Activated CD8-positive, alpha-beta T cell treated with anti-CD3 and anti-CD28 coated beads, Interleukin-2, amount 10 ng/mL, durations not matched to agents 7 days and 5 days (primary cell): ENCODE results near the gene SPATA25. TPM values are rescaled to one million over a fixed set of nuclear protein-coding genes. Genes with fewer than 3 reads are reported as not detected.
A peak's percentile ranks its signal among the peaks of the same experiment; 100 is the strongest.

Experiments used
- ATAC-seq: fragments of 150-1000 bp; cut with Tn5 transposase; one replicate; pipeline ENCODE4 v1.10.0; 2021; ENCODE audit warnings: moderate library complexity
- CTCF ChIA-PET: fragments of 350-600 bp; sonication (Branson Sonifier 250); formaldehyde crosslinking; loops from one replicate; lab custom pipeline; 2021; ENCODE audit warnings: antibody characterized with exemption; lab: Charles Lee
- POLR2A ChIA-PET: fragments of 350-600 bp; sonication (Branson Sonifier 250); formaldehyde crosslinking; loops from one replicate; lab custom pipeline; 2021; ENCODE audit warnings: antibody characterized with exemption; lab: Charles Lee
- DNase-seq: peaks from one replicate; pipeline ENCODE4 v3.0.0-alpha.2; 2020
- H3K27ac Mint-ChIP-seq: one replicate; pipeline ENCODE4 v1.8.0; 2021; ENCODE audit warnings: mild to moderate bottlenecking, mixed read lengths
- H3K27me3 Mint-ChIP-seq: one replicate; pipeline ENCODE4 v1.8.0; 2021; ENCODE audit warnings: low read depth, mixed read lengths
- H3K36me3 Mint-ChIP-seq: one replicate; pipeline ENCODE4 v1.8.0; 2021; ENCODE audit warnings: low read depth, mixed read lengths
- H3K4me1 Mint-ChIP-seq: one replicate; pipeline ENCODE4 v1.8.0; 2021; ENCODE audit warnings: low read depth, mixed read lengths
- H3K4me3 Mint-ChIP-seq: one replicate; pipeline ENCODE4 v1.8.0; 2021; ENCODE audit warnings: mild to moderate bottlenecking, mixed read lengths
- H3K9me3 Mint-ChIP-seq: one replicate; pipeline ENCODE4 v1.8.0; 2022; ENCODE audit warnings: mixed read lengths; ENCODE audit not compliant: insufficient read depth
- total RNA-seq, 2 experiments: library from RNA; stranded (reverse); gene quantifications; one replicate each; pipeline ENCODE4 v1.2.3, GENCODE V29; 2021

SPATA25 gene
- total RNA-seq, 2 experiments from 2014 or later, result 0.76 to 1.4 TPM

- ChIA-PET POLR2A (no interaction called here), CTCF (interaction anchor here (1.6 kb wide), 1 partner anchor 62 kb away, joined by 4 read pairs; no protein-coding TSS in a partner anchor)
- H3K36me3 Mint-ChIP-seq, result peaks cover 4% of the 10 kb centered on the region
- H3K27me3 Mint-ChIP-seq, result no peaks in the 10 kb centered on the region
- H3K27ac Mint-ChIP-seq, result no peak overlapping the region
- H3K4me1 Mint-ChIP-seq, result peaks cover 39% of the 10 kb centered on the region
- ATAC-seq, result no peak
- H3K4me3 Mint-ChIP-seq, result no peak overlapping the region
- DNase-seq, result no peak
- H3K9me3 Mint-ChIP-seq, result no peaks in the 10 kb centered on the region
Observed at GRCh38 chr20:45860560-45861220, 26.7 kb downstream of the SPATA25 start.

- ATAC-seq, result no peak
- peaks cover 7% of the 10 kb centered on the region for H3K36me3 Mint-ChIP-seq
Observed at GRCh38 chr20:45859916-45860315, 27.5 kb downstream of the SPATA25 start.

GRCh38 chr20:45857882-45858216, 29.6 kb downstream of the SPATA25 start:
- Mint-ChIP-seq H3K27ac (peak overlapping the region; percentile 100), H3K9me3 (no peaks in the 10 kb centered on the region), H3K4me3 (peak overlapping the region; percentile 98), H3K27me3 (no peaks in the 10 kb centered on the region), H3K4me1 (peaks cover 55% of the 10 kb centered on the region), H3K36me3 (peaks cover 24% of the 10 kb centered on the region)
- DNase-seq, result peak; percentile 69
- CTCF ChIA-PET, result interaction anchor here (0.7 to 1.9 kb wide), 4 partner anchors 9 to 112 kb away, joined by 3 to 6 read pairs (median 4); no protein-coding TSS in a partner anchor
- POLR2A ChIA-PET, result interaction anchor here (0.7 to 3.2 kb wide), 9 partner anchors 13 to 76 kb away, joined by 3 to 19 read pairs (median 5); partner anchors contain the start of genes CTSA, NEURL2, PCIF1 and SNX21
- peak; percentile 39 for ATAC-seq

More at GRCh38 chr20:45859916-45860315, 27.5 kb downstream of the SPATA25 start:
- no peak for DNase-seq
- Mint-ChIP-seq H3K27ac (no peak overlapping the region), H3K4me3 (no peak overlapping the region), H3K27me3 (no peaks in the 10 kb centered on the region), H3K9me3 (no peaks in the 10 kb centered on the region), H3K4me1 (peaks cover 45% of the 10 kb centered on the region)
- CTCF ChIA-PET, result no interaction called here
- POLR2A ChIA-PET, result no interaction called here

- CTCF ChIA-PET, result interaction anchor here (0.9 to 1.9 kb wide), 5 partner anchors 32 to 130 kb away, joined by 3 to 4 read pairs (median 4); no protein-coding TSS in a partner anchor
- POLR2A ChIA-PET, result interaction anchor here (0.7 to 3.2 kb wide), 15 partner anchors 9 to 231 kb away, joined by 3 to 19 read pairs (median 4); partner anchors contain the start of genes CTSA, NEURL2, PCIF1 and SNX21
Observed at GRCh38 chr20:45857114-45857881, 30.1 kb downstream of the SPATA25 start, which contains the start of the genes ACOT8 and ZSWIM3. Gene ACOT8 (minus strand): TSS chr20:45857392. CDS start chr20:45857315, 77 bp downstream. Gene ZSWIM3 (plus strand): TSS chr20:45857614. CDS start chr20:45857826, 212 bp downstream.

GRCh38 chr20:45853484-45853883, 33.9 kb downstream of the SPATA25 start:
- ATAC-seq (no peak), DNase-seq (no peak)
- H3K27ac Mint-ChIP-seq, result no peak overlapping the region
- no peaks in the 10 kb centered on the region for H3K9me3 Mint-ChIP-seq
- H3K27me3 Mint-ChIP-seq, result no peaks in the 10 kb centered on the region
- CTCF ChIA-PET, result interaction anchor here (1.3 kb wide), 1 partner anchor 20 kb away, joined by 4 read pairs; the partner anchor contains the start of gene SNX21
- peaks cover 38% of the 10 kb centered on the region for H3K4me1 Mint-ChIP-seq
- POLR2A ChIA-PET, result no interaction called here
- H3K4me3 Mint-ChIP-seq, result no peak overlapping the region
- H3K36me3 Mint-ChIP-seq, result peaks cover 47% of the 10 kb centered on the region

More at GRCh38 chr20:45857114-45857881, 30.1 kb downstream of the SPATA25 start, which contains the start of the genes ACOT8 and ZSWIM3:
- H3K4me3 Mint-ChIP-seq, result peak within 1 kb of the TSS; percentile 98
- ATAC-seq, result peak; percentile 98
- peak within 1 kb of the TSS; percentile 100 for H3K27ac Mint-ChIP-seq
- H3K4me1 Mint-ChIP-seq, result peaks cover 55% of the 10 kb centered on the region
- no peaks in the 10 kb centered on the region for H3K9me3 Mint-ChIP-seq
- no peaks in the 10 kb centered on the region for H3K27me3 Mint-ChIP-seq
- DNase-seq, result peak; percentile 99
- H3K36me3 Mint-ChIP-seq, result peaks cover 26% of the 10 kb centered on the region

GRCh38 chr20:45852326-45852725, 35.1 kb downstream of the SPATA25 start:
- POLR2A ChIA-PET, result interaction anchor here (1.2 kb wide), 1 partner anchor 82 kb away, joined by 3 read pairs; no protein-coding TSS in a partner anchor
- ATAC-seq (no peak), DNase-seq (no peak)
- Mint-ChIP-seq H3K27me3 (no peaks in the 10 kb centered on the region), H3K9me3 (no peaks in the 10 kb centered on the region), H3K4me1 (peaks cover 27% of the 10 kb centered on the region), H3K4me3 (no peak overlapping the region), H3K36me3 (peaks cover 47% of the 10 kb centered on the region), H3K27ac (no peak overlapping the region)
- CTCF ChIA-PET, result interaction anchor here (1.3 to 1.4 kb wide), 2 partner anchors 12 to 53 kb away, joined by 3 to 6 read pairs; no protein-coding TSS in a partner anchor

GRCh38 chr20:45851501-45851900, 35.9 kb downstream of the SPATA25 start:
- Mint-ChIP-seq H3K4me1 (peaks cover 24% of the 10 kb centered on the region), H3K36me3 (peaks cover 43% of the 10 kb centered on the region), H3K4me3 (no peak overlapping the region), H3K27me3 (no peaks in the 10 kb centered on the region), H3K27ac (no peak overlapping the region), H3K9me3 (no peaks in the 10 kb centered on the region)
- DNase-seq, result no peak
- ChIA-PET CTCF (interaction anchor here (1.0 to 1.2 kb wide), 2 partner anchors 28 to 118 kb away, joined by 3 read pairs; no protein-coding TSS in a partner anchor), POLR2A (interaction anchor here (0.6 kb wide), 1 partner anchor 14 kb away, joined by 4 read pairs; no protein-coding TSS in a partner anchor)
- ATAC-seq, result no peak

GRCh38 chr20:45850926-45851325, 36.5 kb downstream of the SPATA25 start:
- Mint-ChIP-seq H3K9me3 (no peaks in the 10 kb centered on the region), H3K27me3 (no peaks in the 10 kb centered on the region), H3K4me3 (no peak overlapping the region), H3K27ac (no peak overlapping the region), H3K4me1 (peaks cover 18% of the 10 kb centered on the region), H3K36me3 (peaks cover 43% of the 10 kb centered on the region)
- DNase-seq (no peak), ATAC-seq (no peak)
- ChIA-PET CTCF (interaction anchor here (1.0 to 1.2 kb wide), 2 partner anchors 27 to 119 kb away, joined by 3 read pairs; no protein-coding TSS in a partner anchor), POLR2A (no interaction called here)

GRCh38 chr20:45850238-45850637, 37.2 kb downstream of the SPATA25 start:
- CTCF ChIA-PET, result no interaction called here
- Mint-ChIP-seq H3K36me3 (peaks cover 46% of the 10 kb centered on the region), H3K4me3 (no peak overlapping the region), H3K27me3 (no peaks in the 10 kb centered on the region), H3K4me1 (peaks cover 13% of the 10 kb centered on the region), H3K27ac (no peak overlapping the region), H3K9me3 (no peaks in the 10 kb centered on the region)
- POLR2A ChIA-PET, result interaction anchor here (1.0 kb wide), 1 partner anchor 37 kb away, joined by 3 read pairs; the partner anchor contains the start of gene UBE2C
- DNase-seq, result no peak
- ATAC-seq, result no peak

- Mint-ChIP-seq H3K4me3 (no peak overlapping the region), H3K27ac (no peak overlapping the region), H3K9me3 (no peaks in the 10 kb centered on the region), H3K36me3 (peaks cover 43% of the 10 kb centered on the region), H3K4me1 (peaks cover 3% of the 10 kb centered on the region), H3K27me3 (no peaks in the 10 kb centered on the region)
- CTCF ChIA-PET, result no interaction called here
- no peak for DNase-seq
- POLR2A ChIA-PET, result interaction anchor here (0.5 to 1.0 kb wide), 4 partner anchors 8 to 123 kb away, joined by 3 to 4 read pairs (median 3); partner anchors contain the start of genes UBE2C and ZNF335
- no peak for ATAC-seq
Observed at GRCh38 chr20:45848969-45849582, 38.3 kb downstream of the SPATA25 start.

- H3K36me3 Mint-ChIP-seq, result peaks cover 45% of the 10 kb centered on the region
- H3K27me3 Mint-ChIP-seq, result no peaks in the 10 kb centered on the region
- POLR2A ChIA-PET, result interaction anchor here (1.0 kb wide), 1 partner anchor 8 kb away, joined by 3 read pairs; no protein-coding TSS in a partner anchor
- no peak overlapping the region for H3K27ac Mint-ChIP-seq
- no peaks in the 10 kb centered on the region for H3K9me3 Mint-ChIP-seq
- H3K4me1 Mint-ChIP-seq, result no peaks in the 10 kb centered on the region
- CTCF ChIA-PET, result no interaction called here
- ATAC-seq, result no peak
- no peak for DNase-seq
- H3K4me3 Mint-ChIP-seq, result no peak overlapping the region
Observed at GRCh38 chr20:45848421-45848820, 39.0 kb downstream of the SPATA25 start.
